HepG2 (cell line): Measurements from ENCODE around the gene SGMS1. TPM values are rescaled to one million over a fixed set of nuclear protein-coding genes. Genes with fewer than 3 reads are reported as not detected.
A peak's percentile ranks its signal among the peaks of the same experiment; 100 is the strongest.

Experiments
- ATAC-seq: fragments of 200-7000 bp; cut with Tn5 transposase; 3 replicates; pipeline ENCODE4 v1.9.1; 2020; ENCODE audit warnings: mild to moderate bottlenecking, moderate library complexity
- BruUV-seq: library from RNA; stranded (reverse); fragments of 400-500 nt; replicated peaks from 2 replicates; lab custom pipeline; 2021; lab: Mats Ljungman, UMichigan
- CTCF ChIA-PET: fragments of 300-600 bp; formaldehyde crosslinking; extraction: SDS; loops from one replicate; lab custom pipeline; 2021; ENCODE audit warnings: low total read pairs, inconsistent platforms, low intra/inter-chr PET ratio; lab: Yijun Ruan, JAX
- POLR2A ChIA-PET: fragments of 350-600 bp; sonication (Branson Sonifier 250); formaldehyde crosslinking; loops from one replicate; lab custom pipeline; 2020; ENCODE audit warnings: antibody characterized with exemption, inconsistent platforms; lab: Yijun Ruan, JAX
- DNase-seq: peaks from one replicate; pipeline ENCODE4 v3.0.0-alpha.2; 2015; ENCODE audit warnings: low spot score
- FAIRE-seq: peaks from 3 replicates; lab custom pipeline; 2011; peaks lifted over from hg19 to GRCh38; lab: Jason Lieb, UNC
- H2AFZ ChIP-seq: one replicate; pipeline ENCODE4 v1.6.1; 2011; ENCODE audit warnings: low read length, inconsistent platforms
- H3K27ac ChIP-seq: fragments of 300-600 bp; 3 replicates; pipeline ENCODE4 v1.8.0; 2011; ENCODE audit warnings: mixed run types, mild to moderate bottlenecking, mixed read lengths, low read length, inconsistent platforms; ENCODE audit not compliant: insufficient read depth; ENCODE audit errors: extremely low read length
- H3K27me3 ChIP-seq, 2 experiments: fragments of 200-600 bp in 1 of 2; 2 replicates in 1 of 2; 3 replicates in 1 of 2; pipeline versions ENCODE4 v1.6.0 to v1.8.0; 2011; ENCODE audit warnings: low read length in 2 of 2, mild to moderate bottlenecking in 2 of 2, moderate library complexity in 2 of 2, inconsistent platforms in 1 of 2; ENCODE audit not compliant: insufficient read depth in 2 of 2, control insufficient read depth in 1 of 2
- H3K36me3 ChIP-seq, 2 experiments: fragments of 200-600 bp in 1 of 2; replicated peaks in 1 of 2; 2 replicates in 1 of 2; 3 replicates in 1 of 2; pipeline versions ENCODE4 v1.5.1 to v1.8.0; 2011; ENCODE audit warnings: low read length in 2 of 2, inconsistent platforms in 1 of 2; ENCODE audit not compliant: insufficient read depth in 2 of 2, control insufficient read depth in 1 of 2
- H3K4me1 ChIP-seq: 2 replicates; pipeline ENCODE4 v1.5.1; 2012; ENCODE audit warnings: low read length, inconsistent platforms; ENCODE audit not compliant: insufficient read depth
- H3K4me2 ChIP-seq: 2 replicates; pipeline ENCODE4 v1.6.0; 2011; ENCODE audit warnings: low read depth, low read length, inconsistent platforms
- H3K4me3 ChIP-seq, 3 experiments: fragments of 200-600 bp in 1 of 3; sonication (generic), shearing (Covaris generic) in 1 of 3; replicated peaks in 1 of 3; 2 replicates each; pipeline ENCODE4 v1.5.1; 2011 to 2016; ENCODE audit warnings: low read length in 3 of 3, inconsistent platforms in 2 of 3, low read depth in 2 of 3, mild to moderate bottlenecking in 2 of 3, control low read depth in 1 of 3, mixed read lengths in 1 of 3; ENCODE audit not compliant: insufficient read depth in 1 of 3
- H3K79me2 ChIP-seq: one replicate; pipeline ENCODE4 v1.6.1; 2011; ENCODE audit warnings: low read length, inconsistent platforms; ENCODE audit not compliant: insufficient read depth
- H3K9ac ChIP-seq: 2 replicates; pipeline ENCODE4 v1.6.0; 2011; ENCODE audit warnings: mild to moderate bottlenecking, low read depth, low read length, inconsistent platforms; ENCODE audit not compliant: insufficient read depth
- H3K9me3 ChIP-seq: 2 replicates; pipeline ENCODE4 v1.5.1; 2012; ENCODE audit warnings: mild to moderate bottlenecking, low read length
- H4K20me1 ChIP-seq: 2 replicates; pipeline ENCODE4 v1.6.0; 2011; ENCODE audit warnings: inconsistent platforms, mild to moderate bottlenecking, low read length, moderate library complexity; ENCODE audit not compliant: insufficient read depth
- CBFB ChIP-seq: sonication (generic); formaldehyde crosslinking; IDR thresholded peaks from 2 replicates; pipeline ENCODE4 v1.4.0; 2020; ENCODE audit warnings: missing genetic modification reagents
- FOXK1 ChIP-seq: sonication (generic); formaldehyde crosslinking; IDR thresholded peaks from 2 replicates; pipeline ENCODE4 v1.4.0; 2020; ENCODE audit warnings: low read depth, missing genetic modification reagents, borderline replicate concordance
- MTERF4 ChIP-seq: sonication (generic); formaldehyde crosslinking; IDR thresholded peaks from 2 replicates; pipeline ENCODE4 v1.8.0; 2023; ENCODE audit warnings: mild to moderate bottlenecking, missing genetic modification reagents
- PAXIP1 ChIP-seq: sonication (generic); formaldehyde crosslinking; conservative IDR thresholded peaks from 2 replicates; pipeline ENCODE4 v1.4.0; 2020; ENCODE audit warnings: mild to moderate bottlenecking, missing genetic modification reagents, moderate library complexity
- TEAD3 ChIP-seq: optimal IDR thresholded peaks from 2 replicates; pipeline ENCODE3; 2016; ENCODE audit warnings: borderline replicate concordance
- ZNF282 ChIP-seq: fragments of 450-650 bp; IDR thresholded peaks from 2 replicates; pipeline ENCODE4 v1.6.1; 2018; ENCODE audit not compliant: partially characterized antibody
- ZNF30 ChIP-seq: sonication (generic); formaldehyde crosslinking; IDR thresholded peaks from 2 replicates; pipeline ENCODE4 v1.5.0; 2020; ENCODE audit warnings: mild to moderate bottlenecking, missing genetic modification reagents
- in situ Hi-C: cut with HindIII; loops from 2 replicates; pipeline ENCODE4 v1.10.0; 2017; ENCODE audit warnings: low pct_unique_long_range_greater_than_20kb; ENCODE audit not compliant: extremely low pct_ligation_motif_present
- intact Hi-C: fragments of 100-400 bp; cut with micrococcal nuclease; formaldehyde crosslinking; loops from one replicate; pipeline ENCODE4 v1.10.0; 2022; ENCODE audit not compliant: unreplicated experiment
- polyA plus RNA-seq, 8 experiments: library from polyadenylated mRNA; depleted of rRNA in 3 of 8; stranded (reverse) in 7 of 8; unstranded in 1 of 8; fragments of >200 nt; fragmentation: Illumina TruSeq in 4 of 8; extraction: Trizol in 4 of 8; gene quantifications; 2 replicates each; pipeline versions ENCODE4 v1.2.1 to v1.2.3, GENCODE V29; 2011 to 2016; ENCODE audit warnings: low read depth in 4 of 8, missing spikeins in 1 of 8, mixed read lengths in 1 of 8; ENCODE audit not compliant: insufficient read depth in 1 of 8
- total RNA-seq, 5 experiments: library from RNA; depleted of rRNA; stranded (reverse); fragments of >200 nt; fragmentation: Illumina TruSeq; extraction: Trizol; gene quantifications; 2 replicates each; pipeline ENCODE4 v1.2.3, GENCODE V29; 2016; ENCODE audit warnings: low read depth in 1 of 5

The SGMS1 gene
- total and polyA plus RNA-seq, 2 of the 13 experiments (the other 11 are each of a cell fraction or from before 2014, with no cell fraction given): 6.5 to 15.1 TPM

GRCh38 chr10:50574305-50574704, 49.5 kb downstream of the SGMS1 start:
- intact Hi-C loops (no loop called here), in situ Hi-C loops (no loop called here)
- BruUV-seq: no TSS peak
- Histone ChIP-seq H3K9ac (no peak overlapping the region), H3K4me3 (no peak overlapping the region), H3K9me3 (no peaks in the 10 kb centered on the region), H3K79me2 (peaks cover 10% of the 10 kb centered on the region), H2AFZ (no peak overlapping the region), H3K4me1 (peaks cover 49% of the 10 kb centered on the region), H3K27me3 (no peaks in the 10 kb centered on the region), H3K4me2 (no peak overlapping the region), H3K27ac (no peak overlapping the region), H4K20me1 (no peaks in the 10 kb centered on the region), H3K36me3 (no peaks in the 10 kb centered on the region)
- no peak for DNase-seq
- no peak for FAIRE-seq
- no peak for ATAC-seq
- CTCF ChIA-PET: no interaction called here
- POLR2A ChIA-PET: no interaction called here
- TF ChIP-seq ZNF30 (CRISPR knock-in tag) (no peak), CBFB (no peak), ZNF282 (no peak), FOXK1 (no peak), MTERF4 (CRISPR knock-in tag) (no peak), PAXIP1 (CRISPR knock-in tag) (no peak), TEAD3 (peak; percentile 83)
